Measurements from ENCODE around the gene RASGEF1C.
"Not testable (repeated sequence)": the region's sequence is repeated elsewhere in the genome, so short reads cannot be mapped to it uniquely, and the experiment has no call there.

RASGEF1C gene

DNA sequence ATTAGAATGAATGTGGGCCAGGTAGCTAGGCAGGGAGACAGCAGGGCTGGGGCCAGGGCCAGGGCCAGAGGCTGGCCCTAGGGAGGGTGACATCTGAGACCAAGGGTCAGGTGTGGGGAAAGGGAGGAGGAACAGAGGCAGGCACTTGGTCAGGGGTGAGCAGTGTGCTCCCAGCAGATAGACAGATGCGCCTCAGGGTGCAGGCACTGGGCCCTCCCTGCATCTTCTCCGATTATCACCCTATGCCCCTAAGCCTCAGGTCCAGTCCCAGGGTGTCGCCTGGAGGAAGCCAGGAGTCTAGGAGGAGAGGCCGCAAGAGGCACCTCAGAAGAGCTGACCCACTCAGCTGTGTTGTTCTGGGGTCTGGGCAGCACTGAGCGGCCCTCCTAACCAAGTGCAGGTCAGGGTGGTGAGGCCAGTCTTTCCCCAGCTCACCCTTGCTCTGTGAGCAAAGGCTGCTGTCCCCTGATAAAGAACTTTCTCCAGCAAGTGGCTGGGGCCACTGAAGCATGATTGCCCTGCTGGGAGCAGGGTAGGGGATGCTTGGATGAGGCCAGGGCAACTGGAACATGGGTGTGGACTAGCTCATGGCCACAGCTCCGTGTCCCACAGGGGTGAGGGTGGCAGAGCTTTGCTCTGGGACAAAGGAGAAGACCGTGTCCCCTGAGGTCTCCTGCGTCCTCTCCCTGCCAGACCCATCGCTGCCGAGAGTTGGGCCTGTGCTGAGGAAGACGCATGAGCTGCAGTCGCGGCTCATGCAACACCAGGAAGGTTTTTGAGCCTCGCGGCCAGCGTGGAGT lies 2.1 kb upstream of the RASGEF1C start:
- no peak for DNase-seq

- DNase-seq, result not testable (repeated sequence)
Observed at GRCh38 chr5:180210077-180210476, 1.1 kb upstream of the RASGEF1C start.

GRCh38 chr5:180208435-180209081 lies 453 bp downstream of the RASGEF1C start:
- no peak for DNase-seq

- DNase-seq, result no peak
Observed at GRCh38 chr5:180208038-180208434, 975 bp downstream of the RASGEF1C start.

- no peak for DNase-seq
Observed at GRCh38 chr5:180207593-180207992, 1.4 kb downstream of the RASGEF1C start.

DNA sequence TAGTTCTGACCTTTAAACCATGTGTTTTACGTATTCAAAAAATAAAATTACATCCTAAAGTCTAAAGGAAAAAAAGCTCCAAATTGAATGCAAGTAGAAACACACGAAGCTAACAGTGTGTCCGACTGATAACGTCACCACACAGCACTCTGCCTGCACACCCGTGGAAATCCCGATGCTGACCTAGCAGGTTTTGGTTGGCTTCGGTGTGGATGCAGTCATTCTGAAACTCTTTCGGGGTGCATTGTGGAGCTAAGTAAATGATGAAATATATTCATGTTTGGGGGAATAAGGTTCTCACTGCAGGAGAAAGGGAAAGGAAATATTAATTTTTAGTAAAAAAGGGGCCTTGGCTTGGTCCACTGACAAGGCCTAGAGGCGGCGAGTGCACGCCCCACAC lies 2.0 kb downstream of the RASGEF1C start:
- no peak for DNase-seq

DNA sequence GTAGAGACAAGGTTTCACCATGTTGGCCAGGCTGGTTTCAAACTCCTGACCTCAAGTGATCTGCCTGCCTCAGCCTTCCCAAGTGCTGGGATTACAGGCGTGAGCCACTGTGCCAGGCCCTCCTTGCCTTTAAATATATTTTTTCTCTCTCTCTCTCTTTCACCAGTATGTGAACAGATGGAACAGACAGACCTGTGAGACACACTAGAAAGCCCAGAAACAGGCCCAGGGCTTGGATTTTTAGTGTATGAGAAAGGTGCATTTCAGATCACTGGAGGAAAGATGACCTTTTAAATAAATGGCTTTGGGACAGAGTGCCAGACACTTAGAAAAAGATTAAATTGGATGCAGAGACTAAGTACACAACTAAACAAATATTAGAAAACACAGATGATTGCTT lies 3.1 kb downstream of the RASGEF1C start:
- no peak for DNase-seq

GRCh38 chr5:180204276-180204819 lies 4.7 kb downstream of the RASGEF1C start:
- no peak for DNase-seq

DNA sequence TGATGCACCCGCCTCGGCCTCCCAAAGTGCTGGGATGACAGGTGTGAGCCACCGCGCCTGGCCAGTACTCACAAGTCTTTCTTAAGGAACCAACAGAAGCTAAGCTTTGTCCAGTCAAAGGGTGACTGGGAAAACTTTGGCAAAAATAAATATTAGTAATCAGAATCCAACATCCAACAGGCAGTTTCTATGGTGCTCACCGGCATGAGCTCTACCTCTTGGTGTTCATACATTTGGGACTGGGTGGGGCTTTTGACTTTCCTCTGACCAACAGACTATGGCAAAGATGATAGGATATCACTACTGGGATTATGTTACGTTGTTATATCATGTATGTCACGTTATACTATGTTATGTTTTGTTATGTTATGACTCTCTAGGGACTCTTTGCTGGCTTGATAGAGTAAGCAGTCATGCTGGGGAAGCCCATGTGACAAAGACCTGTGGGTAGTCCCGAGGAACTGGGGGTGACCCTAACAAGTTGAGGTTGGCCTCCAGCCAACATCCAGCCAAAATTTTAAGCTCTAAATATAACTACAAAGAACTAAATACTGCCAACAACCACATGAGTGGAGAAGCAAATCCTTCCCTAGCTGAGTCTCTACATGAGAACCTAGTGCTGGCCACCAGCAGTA lies 6.0 kb downstream of the RASGEF1C start:
- DNase-seq, result no peak

GRCh38 chr5:180201051-180201987 lies 7.7 kb downstream of the RASGEF1C start:
- no peak for DNase-seq

- DNase-seq, result no peak
Observed at GRCh38 chr5:180199390-180199789, 9.6 kb downstream of the RASGEF1C start.

DNA sequence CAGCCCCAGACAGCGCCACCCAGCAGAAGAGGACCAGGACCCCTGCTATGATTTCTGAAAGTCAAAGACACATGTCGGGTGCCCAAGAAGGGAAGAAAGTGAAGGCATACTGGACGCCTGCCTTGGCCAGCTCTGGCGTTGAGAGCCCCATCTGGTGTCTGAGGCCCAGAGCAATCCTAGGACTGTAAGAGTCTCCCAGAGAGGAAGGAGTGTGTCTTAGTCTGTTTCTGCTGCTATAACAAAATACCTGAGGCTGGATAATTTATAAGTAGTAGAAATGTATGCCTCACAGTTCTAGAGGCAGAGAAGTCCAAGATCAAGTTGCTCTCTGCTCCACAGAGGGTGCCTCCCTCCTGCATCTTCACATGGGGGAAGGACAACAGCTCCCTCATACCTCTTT lies 10.8 kb downstream of the RASGEF1C start:
- DNase-seq, result no peak

DNA sequence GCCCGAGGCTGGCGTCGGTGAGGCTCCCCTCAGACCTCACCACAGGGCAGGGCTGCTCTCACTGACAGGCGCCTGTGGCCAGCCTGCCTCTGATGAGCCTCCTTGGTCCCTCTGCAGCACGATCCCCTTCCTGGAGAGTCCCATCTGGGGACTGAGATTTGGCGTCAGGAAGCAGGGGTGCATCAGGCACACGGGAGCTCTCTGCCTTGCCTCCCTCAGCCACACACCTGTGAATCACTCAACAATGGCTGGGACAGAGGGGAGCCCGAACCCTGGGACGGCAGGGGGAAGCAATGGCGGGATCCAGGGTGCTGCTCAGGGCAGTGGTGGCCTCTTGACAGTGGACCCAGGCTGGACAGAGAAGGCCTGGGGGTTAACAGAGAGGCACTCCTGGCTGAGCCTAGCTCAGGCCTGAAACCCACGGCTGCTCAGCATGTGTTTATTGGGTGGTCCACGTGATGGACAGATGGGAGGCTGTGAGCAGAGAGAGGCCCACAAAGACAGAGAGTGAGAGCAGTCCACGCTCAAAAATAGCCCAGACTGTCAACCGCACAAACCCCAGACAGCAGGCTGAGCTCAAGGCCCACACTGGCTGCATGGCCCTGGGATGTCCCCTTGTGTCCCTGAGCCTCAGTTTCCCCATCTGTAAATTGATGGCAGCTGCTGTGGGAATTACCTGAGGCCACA lies 11.9 kb downstream of the RASGEF1C start:
- no peak for DNase-seq

DNA sequence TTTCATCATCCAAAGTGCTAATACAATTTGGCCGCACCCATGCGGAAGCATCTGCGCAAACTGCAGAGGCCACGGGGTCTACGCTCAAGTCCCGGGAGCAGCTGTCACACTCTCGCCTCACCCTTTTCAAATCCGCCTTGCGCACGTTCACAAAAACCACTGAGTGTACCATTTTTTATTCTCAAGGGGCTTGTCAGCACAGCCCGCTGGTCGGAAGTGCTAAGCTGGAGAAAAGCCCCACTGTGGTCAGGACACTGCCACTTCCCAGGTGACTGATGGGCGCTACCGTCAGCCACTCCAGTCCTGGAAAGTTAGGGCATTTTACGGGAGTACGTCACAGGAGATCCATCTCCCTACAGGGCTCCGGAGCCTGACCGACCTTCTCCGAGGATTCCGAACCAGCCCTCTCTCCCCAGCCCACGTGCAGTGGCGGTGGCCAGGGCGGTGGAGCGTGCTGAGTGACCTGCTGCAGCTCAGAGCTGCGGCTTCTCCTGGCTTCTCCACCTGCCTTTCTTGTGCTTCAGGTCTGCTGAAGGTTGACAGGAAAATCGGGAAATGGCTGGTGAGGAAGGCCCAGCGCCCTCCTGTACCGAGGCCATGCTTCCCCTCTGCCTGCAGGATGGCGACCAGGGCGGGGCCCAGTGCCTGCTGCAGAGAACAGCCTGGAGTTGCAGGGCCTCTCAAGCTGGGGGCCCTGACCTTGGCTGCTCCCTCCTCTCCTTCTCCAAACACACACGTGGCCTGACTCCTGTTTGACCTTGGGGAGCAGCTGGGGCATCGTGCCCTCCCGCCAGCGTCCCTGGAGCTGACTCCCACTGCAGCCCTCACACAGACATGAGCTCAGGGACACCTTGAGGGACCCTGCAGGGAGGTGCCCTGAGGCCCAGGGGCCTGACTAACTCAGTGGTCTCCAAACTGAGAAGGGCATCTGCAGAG lies 14.3 kb downstream of the RASGEF1C start:
- DNase-seq, result no peak

- DNase-seq, result no peak
Observed at GRCh38 chr5:180193749-180194375, 15.1 kb downstream of the RASGEF1C start.

DNA sequence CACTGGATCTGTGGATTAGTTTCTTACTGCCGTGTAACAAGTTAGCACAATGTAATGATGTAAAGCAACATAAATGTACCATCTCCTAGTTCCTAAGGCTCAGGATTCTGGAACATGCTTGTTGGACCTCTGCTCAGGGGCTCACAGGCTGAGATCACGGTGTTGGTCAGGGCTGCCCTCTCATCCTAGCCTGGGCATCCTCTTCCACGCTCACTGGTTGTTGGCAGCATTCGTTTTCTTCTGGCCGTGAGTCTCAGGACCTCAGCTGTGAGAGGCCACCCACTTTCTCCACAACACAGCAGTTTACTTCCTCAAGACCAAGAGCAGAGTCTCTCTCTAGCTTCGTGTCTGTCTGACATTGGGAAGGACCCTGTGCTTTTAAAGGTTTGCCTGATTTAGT lies 17.3 kb downstream of the RASGEF1C start:
- no peak for DNase-seq

DNA sequence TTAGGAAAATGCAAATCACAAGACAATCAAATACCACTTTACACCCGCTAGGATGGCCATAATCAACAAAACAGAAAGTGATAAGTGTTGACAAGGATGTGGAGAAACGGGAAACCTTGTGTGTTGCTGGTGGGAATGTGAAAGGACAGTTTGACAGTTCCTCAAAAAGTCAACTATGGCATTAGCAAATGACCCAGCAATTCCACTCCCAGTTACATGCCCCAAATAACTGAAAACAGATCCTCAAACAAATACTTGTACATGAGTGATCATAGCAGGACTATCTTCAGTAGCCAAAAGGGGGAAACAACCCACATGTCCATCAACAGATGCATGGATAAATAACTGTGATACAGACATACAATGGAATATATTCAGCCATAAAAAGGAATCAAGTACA lies 21.2 kb downstream of the RASGEF1C start:
- no peak for DNase-seq

GRCh38 chr5:180180846-180181245 lies 28.2 kb downstream of the RASGEF1C start:
- no peak for DNase-seq

GRCh38 chr5:180180421-180180820 lies 28.6 kb downstream of the RASGEF1C start:
- no peak for DNase-seq

All from left hindlimb (tissue), 1 donor.